GM19240 (cell line): Measurements from ENCODE around the gene CCR2.
"Not testable (repeated sequence)": the region's sequence is repeated elsewhere in the genome, so short reads cannot be mapped to it uniquely, and the experiment has no call there.

Experiments used
- DNase-seq: peaks from one replicate; pipeline ENCODE4 v3.0.0; 2011; ENCODE audit warnings: low spot score; ENCODE audit not compliant: insufficient read length

CCR2 gene

DNA sequence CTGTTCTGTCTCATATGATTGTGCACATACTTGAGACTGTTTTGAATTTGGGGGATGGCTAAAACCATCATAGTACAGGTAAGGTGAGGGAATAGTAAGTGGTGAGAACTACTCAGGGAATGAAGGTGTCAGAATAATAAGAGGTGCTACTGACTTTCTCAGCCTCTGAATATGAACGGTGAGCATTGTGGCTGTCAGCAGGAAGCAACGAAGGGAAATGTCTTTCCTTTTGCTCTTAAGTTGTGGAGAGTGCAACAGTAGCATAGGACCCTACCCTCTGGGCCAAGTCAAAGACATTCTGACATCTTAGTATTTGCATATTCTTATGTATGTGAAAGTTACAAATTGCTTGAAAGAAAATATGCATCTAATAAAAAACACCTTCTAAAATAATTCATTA, 21.9 kb downstream of the CCR2 start:
- no peak for DNase-seq

DNA sequence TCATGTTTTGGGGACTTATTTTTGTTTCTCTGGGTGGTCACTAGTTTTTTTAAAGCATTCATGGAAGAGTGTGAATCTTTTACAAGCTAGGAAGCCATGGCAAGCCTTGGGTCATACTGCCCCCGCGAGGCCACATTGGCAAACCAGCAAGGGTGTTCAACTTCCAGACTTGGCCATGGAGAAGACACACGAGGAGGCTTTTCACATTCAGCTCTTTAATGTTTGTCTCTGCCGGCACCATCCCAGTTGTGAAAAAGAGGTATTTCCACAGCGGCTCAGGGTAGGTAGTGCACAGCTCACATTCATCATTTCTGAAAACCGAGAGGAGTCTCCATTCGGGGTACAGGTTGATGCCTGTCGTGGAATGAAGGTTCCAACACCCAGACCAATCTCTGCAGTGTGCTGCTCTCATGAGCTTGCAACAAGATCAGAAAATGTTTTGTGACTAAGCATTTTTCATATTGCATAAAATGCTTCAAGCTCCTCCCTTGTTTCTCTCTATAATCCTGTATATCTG, 24.6 kb downstream of the CCR2 start:
- no peak for DNase-seq

DNA sequence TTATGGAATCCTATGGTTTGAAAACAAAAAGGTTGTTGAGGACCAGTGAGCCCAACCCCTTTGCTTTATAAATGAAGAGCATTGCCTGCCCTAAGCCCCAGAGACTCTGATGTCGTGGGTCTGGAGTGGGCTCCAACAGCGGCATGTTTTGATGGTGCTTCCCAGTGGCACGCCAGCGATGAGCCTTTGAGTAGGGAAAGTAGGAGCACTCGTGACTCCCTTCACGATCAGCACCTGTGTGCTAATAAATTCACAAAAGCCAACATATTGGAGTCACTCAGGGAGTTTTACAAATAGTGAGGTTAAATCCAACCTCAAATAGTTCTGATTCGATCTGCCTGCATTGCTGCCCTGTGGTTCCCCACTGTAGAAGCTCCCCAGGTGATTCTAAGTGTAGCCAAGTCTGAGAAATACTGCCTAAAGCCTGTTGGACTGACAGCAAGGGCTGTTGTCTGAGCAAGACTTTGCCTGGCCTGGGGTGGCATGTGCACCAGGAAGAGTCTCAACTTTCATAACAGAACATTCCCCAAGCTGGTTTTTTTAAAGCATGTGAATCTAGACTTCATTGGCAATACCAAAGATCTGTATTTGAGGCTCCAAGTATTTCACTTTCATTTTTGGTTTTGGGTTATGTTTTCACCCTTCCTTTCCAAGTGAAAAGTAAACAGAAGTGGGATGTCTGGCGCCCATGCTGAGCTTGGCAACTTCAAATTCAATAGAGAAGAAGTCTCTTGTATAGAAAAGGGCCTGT, 26.7 kb downstream of the CCR2 start:
- no peak for DNase-seq

DNA sequence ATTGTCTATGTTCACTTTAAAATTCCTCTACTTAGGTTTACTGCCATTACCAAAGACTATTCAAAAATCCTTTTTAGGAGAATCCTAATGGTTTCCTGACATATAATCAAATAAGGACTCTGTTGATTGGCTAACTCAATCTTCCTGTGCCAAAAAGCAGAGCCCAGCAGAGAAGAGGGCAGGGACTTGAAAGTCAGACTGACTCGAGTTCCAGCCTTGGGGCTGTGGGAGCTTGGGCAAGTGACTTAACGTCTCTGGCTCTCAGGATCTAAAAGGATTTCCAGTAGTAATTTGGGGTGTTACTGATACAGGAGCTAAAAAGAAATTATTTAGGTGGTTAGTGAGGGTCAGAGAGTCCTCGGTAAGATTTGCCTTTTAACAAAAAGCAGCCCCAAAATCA, 27.7 kb downstream of the CCR2 start:
- no peak for DNase-seq

DNA sequence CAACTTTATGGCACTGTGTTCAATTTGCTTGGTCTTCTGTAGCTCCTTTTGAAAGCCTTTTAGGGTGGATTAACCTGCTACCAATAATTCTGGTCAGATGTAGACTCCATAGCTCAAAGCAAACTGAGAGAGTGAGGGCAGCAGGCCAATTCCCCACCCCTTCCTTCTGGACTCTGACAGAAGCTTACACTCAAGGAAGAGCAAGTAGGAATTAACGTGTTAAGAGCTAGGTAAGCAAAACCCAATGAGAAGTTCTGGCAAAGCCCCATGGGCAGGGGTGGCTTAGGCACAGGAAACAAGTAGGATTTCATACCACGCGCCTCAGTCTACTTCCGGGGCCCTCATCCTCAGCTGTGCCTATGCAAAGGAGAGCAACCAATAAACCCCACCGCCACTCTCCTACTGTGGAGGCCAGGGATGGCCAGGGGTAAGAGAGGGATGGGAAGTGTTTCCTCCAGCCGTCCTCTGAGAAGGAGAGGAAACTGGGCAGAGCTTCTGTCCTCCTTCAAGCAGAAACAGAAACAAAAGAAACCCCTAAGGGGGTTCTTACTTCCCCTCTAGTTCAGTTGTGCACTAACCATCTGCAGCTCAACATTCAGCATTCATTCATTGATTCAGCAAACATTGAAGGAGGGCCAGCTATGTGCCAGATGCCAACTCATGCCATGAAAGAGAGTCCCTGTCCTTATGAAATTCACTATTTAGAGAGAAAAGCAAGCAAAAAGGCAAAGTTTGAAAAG, 29.5 kb downstream of the CCR2 start:
- DNase-seq = no peak

DNA sequence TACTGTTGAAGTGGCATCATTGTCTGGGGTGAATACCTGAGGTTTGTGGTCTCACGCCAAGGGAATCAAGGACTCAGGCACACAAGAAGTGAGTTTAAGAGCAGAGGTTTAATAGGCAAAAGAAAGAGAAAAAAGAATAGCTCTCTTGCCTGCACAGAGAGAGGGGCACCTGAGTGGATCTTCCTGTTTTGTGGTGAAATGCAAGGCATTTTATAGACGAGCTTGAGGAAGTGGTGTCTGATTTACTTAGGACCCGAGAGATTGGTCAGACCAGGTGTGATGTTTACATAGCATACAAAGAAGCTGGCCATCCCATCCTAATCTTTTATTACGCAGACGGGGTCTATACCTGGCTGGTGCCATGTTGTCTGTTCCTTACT, 30.0 kb downstream of the CCR2 start:
- no peak for DNase-seq

DNA sequence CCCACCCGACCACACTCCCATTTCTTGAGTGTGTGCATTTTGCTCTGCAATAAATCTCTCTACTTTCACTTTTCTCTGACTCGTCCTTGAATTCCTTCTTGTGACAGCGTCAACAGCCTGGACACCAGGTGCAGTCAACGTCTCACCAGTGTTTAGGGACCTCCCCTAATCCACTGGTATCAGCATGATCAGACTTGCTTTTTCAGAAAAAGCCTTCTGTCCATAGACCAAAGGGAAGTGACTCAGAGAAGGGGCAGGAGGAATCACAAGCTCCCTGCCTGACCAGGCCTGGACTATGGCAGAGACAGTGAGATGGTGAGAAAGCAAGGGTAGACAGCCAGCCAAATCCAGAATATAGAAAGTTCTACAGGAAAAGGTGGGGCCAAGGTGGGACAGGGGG, 32.3 kb downstream of the CCR2 start:
- no peak for DNase-seq

DNA sequence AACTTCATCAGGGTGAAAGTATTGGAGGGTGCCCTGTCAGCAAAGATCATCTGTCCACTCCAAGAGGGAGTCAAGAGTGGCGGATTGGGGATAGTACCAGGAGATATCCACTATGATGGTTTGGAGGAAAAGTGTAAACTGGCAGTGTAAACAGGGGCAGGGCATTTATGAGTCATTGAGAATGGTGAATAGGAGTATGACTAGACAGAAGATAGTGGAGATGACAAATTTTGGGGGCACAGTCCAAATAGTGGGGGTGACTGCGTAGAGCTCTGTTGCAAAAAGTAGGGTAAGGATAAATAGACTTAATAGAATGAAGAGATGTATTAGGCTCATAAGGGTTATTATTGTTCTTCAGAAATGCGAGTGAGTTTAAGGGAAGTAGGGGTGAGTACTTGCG, 34.9 kb downstream of the CCR2 start:
- not testable (repeated sequence) for DNase-seq

DNA sequence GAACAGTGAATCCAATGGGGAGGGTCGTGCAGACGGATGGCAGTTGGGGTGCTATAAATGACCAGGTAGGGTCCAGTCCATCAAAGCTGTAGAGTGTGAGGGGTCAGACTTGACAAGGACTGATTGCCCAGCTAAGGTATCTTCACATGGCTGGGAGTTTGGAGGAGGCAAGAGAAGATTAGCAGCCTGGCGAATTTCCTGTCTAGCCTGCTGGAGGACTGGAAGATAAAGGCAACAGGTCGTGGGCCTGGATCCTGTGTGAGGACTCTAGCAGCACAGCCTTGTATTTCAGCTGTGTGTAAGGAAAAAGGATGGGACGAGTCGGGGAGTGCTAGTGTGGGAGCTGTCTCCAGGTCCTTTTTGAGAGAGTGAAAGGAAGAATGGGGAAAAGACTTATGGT, 35.4 kb downstream of the CCR2 start:
- DNase-seq = no peak

DNA sequence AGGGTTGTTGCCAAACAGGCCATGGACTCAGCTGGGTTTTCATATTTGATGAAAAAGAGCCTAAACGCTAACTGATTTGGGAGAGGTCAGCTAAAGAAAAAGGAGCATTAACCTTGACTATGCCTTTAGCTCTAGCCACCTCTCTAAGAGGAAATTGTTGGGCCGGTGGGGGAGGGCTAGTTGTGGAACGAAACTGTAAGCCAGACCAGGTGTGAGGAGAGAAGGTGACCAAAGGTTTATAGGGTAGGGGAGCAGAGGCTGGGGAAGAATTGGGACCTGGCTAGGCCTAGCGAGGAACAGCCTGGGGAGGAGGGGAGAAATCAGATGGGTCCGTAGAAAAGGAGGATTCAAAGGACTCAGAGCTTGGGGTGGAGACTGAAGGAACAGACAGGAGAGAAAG, 37.6 kb downstream of the CCR2 start:
- not testable (repeated sequence) for DNase-seq

DNA sequence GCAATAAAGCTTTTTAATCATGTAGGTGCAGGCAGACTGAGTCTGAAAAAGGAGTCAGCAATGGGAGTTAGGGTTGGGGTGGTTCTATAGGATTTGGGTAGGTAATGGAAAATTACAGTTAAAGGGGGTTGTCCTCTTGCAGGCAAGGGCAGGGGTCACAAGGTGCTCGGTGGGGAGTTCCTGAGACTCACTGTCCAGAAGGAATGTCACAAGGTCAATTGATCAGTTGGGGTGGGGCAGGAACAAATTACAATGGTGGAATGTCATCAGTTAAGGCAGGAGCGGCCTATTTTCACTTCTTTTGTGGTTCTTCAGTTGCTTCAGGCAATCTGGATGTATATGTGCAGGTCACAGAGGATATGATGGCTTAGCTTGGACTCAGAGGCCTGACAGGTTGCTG, 39.1 kb downstream of the CCR2 start:
- no peak for DNase-seq

DNA sequence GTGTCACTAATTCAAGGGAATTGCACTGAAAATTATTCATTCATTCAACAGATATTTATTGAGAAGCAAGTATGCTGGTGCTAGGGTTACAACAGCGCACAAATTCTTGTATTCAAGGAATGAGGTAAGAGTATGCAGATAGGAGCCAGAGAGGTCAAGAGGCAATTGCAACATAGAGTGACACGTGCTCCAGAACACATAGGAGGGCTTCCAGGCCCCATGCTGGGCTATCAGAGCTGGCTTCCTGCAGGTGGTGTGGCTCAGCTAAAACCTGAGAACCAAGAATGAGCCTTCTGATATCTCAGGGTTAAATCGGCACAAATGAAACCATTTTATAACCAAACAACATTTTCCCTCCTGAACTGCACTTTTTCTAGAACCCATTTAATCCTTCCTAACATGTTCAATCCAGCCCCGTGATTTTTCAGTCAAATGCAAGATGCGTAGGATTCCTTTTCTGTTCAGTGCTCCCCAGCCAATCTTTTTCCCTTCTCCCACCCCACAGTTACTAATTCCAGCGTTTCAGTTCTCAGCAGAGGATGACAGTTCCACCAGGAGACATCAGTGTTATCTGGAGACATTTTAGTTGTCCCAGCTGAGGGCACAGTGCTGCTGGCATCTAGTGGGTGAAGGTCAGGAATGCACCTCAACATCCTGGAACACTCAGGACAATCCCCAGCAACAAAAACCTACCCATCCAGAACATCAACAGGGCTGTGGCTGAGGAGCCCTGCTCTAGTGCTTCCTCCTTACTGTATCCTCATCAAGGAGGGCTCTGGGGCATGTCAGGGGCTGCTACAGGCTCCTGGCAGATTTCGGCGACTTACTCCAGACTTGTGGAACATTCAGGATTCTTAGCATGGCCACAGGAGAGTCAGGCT, 39.9 kb downstream of the CCR2 start:
- no peak for DNase-seq

DNA sequence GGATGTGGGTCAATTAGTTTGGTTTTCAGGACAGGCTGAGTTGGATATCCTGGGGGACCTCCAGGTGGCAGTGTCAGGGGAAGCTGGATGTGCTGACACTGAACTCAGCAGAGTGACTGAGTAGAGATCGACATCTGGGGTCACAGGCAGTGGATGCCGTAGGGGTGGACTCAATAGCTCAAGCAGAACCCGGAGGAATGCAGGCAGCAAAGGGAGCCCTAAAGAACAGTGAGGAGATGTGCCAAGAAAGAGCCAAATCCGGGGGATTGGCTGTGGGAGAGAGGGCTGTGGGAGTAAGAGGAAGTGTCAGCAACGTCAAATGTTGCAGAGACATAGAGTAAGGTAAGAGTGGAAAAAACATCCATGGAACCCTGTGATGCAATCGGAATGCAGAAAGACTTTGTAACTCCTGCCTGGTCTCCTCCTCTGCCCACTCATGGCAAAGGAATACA, 41.3 kb downstream of the CCR2 start:
- DNase-seq = no peak

DNA sequence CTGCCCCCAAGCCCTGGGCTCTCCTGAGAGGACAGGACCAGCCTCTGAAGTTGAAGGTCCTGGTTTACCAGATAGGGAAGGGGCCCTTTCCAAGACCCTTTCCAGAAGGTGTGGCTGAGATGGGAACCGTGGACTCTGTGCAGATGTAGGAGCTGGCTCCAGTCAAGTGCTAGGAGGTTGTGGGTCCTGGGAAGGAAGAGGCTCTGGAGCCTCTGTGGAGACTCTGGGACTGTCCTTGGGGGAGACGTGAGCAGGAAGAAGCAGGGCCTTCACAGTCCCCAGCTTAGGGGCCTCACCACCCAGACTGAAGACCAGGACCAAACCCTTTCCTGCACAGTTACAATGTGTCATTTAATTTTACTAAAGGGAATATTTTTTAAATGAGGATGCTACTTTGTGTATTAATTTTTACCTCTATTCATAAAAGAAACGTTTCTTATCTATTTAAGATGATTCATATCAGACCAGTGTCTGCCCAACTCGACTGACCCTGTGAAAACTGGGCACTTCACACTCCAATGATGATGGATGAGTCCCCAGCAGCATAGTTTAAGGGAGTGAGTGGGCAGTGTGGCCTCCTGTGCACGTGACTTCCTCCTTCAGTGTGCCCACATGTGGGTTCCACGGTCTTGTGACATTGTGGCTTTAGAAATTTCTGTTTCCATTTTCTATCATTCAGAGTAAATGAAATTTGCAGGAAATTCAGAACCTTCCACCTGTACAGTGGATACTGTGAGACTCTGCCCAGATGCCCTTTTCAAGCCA, 42.0 kb downstream of the CCR2 start:
- no peak for DNase-seq

DNA sequence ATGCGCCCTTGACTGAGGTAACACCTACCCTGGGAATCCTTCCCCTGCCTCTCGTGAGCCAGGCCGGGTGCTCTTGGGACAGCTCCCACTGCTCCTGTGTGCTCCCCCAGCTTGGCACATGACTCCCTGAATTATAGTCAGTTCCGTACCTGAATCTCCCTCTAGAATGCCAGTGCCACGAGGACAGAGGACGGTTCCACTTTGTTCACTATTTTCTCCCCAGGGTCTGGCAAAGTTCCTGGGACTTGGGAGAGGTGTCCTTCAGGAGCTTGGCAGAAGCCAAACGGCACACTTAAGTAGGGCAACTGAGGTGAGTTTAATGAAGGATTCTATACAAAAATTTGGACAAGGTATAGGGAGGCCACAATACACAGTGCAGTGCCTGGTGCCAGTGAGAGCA, 43.2 kb downstream of the CCR2 start:
- DNase-seq = no peak

DNA sequence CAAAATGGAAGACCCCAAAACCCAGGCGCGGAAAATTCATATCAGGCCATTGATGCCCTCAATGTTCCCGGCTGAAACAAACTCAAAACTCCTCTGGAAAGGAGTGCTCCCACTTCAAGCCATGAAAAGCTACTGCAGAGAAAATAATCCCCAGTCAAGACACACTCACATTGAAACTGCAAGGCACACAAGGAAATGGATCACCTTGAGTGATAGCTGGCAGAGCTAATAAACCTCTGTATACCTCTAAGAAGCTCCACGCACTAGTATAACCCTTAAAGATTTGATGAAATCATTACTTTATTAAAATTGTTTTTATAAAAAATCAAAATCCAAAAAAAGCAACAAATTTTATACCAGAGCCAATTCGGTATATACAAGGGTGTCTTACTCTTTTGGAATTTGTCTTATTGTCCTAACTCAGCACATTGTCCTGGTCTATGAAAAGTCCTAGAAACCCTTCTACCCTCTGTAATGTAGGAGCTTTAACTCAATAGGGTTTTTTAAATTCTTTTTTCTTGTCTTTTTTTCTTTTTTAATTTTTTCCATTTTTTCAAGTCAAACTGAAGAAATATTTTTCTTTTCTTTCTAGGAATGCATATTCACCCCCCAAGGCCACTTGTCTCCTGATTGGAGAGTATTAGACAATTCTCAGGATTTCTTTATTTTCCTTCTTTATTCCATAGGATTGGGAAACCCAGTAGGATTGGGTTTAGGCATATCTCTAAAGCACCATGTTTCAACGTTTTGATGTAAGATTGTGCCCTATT, 44.5 kb downstream of the CCR2 start:
- no peak for DNase-seq

DNA sequence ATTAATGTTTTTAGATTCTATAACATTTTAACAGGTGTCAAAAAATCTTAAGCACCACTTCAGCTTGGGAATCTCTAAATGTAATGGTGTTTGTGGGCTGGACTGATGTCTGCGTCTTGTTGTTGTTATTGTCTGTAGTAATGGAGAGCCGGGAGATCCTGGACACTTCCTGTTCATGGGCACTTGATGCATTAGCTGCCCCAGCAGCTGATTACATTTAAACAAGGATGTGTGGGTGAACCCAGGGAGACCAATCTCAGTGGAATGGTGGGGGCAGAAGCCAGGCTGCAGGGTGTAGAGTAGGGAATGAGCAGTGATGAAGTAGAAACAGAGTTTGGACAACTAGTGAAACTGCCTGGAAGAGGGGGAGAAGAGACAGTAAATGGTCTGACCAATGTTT, 45.2 kb downstream of the CCR2 start:
- no peak for DNase-seq

DNA sequence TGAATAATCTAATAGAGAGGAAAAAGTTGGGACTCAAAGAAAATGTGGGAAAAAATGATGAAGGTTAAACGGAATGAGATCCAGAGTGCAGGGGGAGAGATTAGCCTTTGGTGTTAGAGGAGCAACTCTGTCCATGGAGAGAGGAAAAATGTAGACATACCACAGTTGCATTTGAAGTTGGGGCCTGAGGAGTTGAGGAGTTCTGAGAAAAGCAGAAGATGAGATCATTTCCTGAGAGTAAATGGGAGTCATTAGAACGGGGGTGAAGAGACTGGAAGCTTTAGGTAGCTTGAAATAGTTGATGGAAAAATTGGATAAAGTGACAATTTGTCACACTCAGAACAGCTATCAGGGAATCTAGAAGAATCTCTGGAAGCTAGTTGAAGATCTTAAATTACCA, 45.6 kb downstream of the CCR2 start:
- DNase-seq = no peak

DNA sequence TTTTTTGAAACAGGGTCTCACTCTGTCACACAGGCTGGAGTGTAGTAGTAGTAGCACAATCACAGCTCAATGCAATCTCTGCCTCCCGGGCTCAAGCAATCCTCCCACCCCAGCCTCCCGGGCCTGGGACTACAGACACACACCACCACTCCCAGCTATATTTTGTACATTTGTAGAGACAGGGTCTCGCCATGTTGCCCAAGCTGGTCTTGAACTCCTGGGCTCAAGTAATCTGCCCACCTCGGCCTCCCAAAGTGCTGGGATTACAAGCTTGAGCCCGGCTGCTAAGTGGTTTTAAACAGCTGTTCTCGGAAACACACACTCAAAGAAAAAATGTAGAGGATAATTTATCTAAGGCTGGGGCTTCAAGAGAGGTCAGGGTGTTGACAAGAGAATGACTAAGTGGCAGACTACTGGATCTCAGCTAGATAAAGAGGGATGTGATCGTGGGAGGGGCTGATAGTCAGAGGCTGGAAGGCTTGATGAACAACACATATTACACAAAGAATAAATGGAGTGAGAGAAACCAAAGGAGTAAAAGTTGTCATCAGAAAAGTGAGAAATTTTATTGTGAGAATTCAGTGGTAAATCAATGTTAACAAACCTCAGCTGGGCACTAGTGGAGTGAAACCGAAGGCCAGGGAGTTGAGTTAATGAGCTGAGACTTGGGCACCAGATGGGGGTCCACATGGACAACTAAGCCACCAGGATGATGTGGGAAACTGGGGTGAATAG, 46.3 kb downstream of the CCR2 start:
- DNase-seq = no peak

DNA sequence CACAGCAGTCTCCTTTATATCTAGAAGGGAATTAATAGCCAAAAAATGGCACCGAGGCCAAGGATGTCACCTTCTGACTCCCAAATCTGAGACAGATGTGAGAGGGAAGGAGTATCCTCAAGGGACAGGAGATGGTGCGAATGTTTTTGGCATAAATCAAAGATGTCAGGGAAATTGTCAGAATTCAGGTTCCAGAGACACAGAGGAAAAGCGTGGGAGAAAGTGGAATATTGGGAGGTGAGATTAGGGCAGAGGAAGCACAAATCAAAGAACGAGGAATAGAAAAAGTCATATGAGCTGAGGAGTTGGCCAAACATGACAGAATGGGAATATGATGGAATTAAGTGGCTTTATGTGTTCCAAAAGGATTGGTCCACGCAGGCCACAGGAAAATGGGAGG, 46.9 kb downstream of the CCR2 start:
- DNase-seq = no peak
